HEK293T (cell line): Measurements from ENCODE around the gene CTTNBP2.

Experiments
- FOXA1 ChIP-seq: fragments of 450-650 bp; IDR thresholded peaks from 2 replicates; pipeline ENCODE4 v1.6.1; 2016; ENCODE audit warnings: mild to moderate bottlenecking
- SP1 ChIP-seq: fragments of 450-650 bp; IDR thresholded peaks from 2 replicates; pipeline ENCODE4 v1.6.1; 2017
- TARDBP ChIP-seq: fragments of 450-650 bp; IDR thresholded peaks from 2 replicates; pipeline ENCODE4 v1.6.1; 2016
- ZNF384 ChIP-seq: fragments of 450-650 bp; IDR thresholded peaks from 2 replicates; pipeline ENCODE4 v1.6.1; 2016

GRCh38 chr7:117796889-117797288, 76.4 kb downstream of the CTTNBP2 start:
- TF ChIP-seq TARDBP: no peak
- no peak for TF ChIP-seq FOXA1
- TF ChIP-seq ZNF384: no peak
- TF ChIP-seq SP1: no peak
